Measurements from ENCODE around the gene RFTN2. TPM values are rescaled to one million over a fixed set of nuclear protein-coding genes. Genes with fewer than 3 reads are reported as not detected.
A peak's percentile ranks its signal among the peaks of the same experiment; 100 is the strongest.
"Not testable (repeated sequence)": the region's sequence is repeated elsewhere in the genome, so short reads cannot be mapped to it uniquely, and the experiment has no call there.

Gene RFTN2
- total RNA-seq, 1 donor from 2014 or later, result 9.9 TPM

DNA sequence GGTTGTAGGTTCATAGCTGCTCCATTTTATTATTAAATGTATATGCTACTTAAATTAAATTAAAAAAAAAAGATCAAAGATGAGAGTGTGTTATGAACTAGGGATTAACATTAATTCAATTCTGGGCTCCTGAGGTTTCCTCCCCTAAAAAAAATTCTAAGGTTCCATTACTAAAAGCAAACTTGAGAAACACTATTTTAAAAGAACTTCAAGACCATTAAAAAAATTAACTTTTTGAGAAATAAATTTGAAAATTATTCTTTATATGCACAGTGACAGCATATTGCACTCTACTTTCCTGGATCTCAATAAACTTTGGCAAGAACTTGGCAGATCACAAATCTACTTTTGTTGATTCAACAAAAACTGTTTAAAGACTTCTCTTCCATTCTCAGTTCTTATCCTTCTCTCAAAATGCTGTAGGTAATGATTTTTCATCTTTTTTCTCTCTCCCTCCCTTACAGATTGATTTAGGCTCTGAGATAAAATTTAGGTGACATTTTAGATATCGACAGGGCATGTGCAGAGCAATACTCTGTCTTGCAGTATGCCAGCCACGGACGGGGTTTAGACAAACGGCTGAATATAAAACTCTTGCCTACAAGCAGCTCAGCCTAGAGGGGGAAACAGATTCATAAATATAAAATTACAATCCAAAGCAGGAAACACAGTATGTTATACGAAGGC, 29.2 kb upstream of the RFTN2 start:
- TF ChIP-seq, protein P1, sequence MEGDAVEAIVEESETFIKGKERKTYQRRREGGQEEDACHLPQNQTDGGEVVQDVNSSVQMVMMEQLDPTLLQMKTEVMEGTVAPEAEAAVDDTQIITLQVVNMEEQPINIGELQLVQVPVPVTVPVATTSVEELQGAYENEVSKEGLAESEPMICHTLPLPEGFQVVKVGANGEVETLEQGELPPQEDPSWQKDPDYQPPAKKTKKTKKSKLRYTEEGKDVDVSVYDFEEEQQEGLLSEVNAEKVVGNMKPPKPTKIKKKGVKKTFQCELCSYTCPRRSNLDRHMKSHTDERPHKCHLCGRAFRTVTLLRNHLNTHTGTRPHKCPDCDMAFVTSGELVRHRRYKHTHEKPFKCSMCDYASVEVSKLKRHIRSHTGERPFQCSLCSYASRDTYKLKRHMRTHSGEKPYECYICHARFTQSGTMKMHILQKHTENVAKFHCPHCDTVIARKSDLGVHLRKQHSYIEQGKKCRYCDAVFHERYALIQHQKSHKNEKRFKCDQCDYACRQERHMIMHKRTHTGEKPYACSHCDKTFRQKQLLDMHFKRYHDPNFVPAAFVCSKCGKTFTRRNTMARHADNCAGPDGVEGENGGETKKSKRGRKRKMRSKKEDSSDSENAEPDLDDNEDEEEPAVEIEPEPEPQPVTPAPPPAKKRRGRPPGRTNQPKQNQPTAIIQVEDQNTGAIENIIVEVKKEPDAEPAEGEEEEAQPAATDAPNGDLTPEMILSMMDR (IDR thresholded peaks at IDR 0.05; ENCODE audit: unreplicated experiment), result no peak

DNA sequence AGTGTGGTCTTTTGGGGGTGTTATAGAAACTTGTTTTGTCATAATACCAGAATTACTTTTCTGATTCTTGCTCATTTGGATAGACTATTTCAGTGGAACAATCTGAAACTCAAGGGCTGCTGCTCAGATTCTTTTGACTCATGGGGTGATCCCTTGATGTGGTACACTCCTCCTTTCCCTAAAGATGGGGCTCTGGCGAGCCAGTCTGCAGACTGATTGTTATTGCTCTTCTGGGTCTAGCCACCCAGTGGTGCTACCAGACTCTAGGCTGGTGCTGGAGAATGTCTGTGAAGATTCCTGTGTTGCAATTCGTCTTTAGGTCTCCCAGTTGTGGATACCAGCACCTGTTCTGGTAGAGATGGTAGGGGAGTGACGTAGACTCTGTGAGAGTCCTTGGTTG, 25.6 kb upstream of the RFTN2 start:
- no peak overlapping the region for H3K4me3 Mint-ChIP-seq
- TF ChIP-seq, protein P1 (IDR thresholded peaks at IDR 0.05; ENCODE audit: unreplicated experiment), result no peak
- peaks cover 2% of the 10 kb centered on the region for H3K36me3 Mint-ChIP-seq
- H3K4me1 Mint-ChIP-seq, result peaks cover 6% of the 10 kb centered on the region
- peaks cover 3% of the 10 kb centered on the region for H3K27me3 Mint-ChIP-seq (ENCODE audit: low read depth)
- peaks cover 7% of the 10 kb centered on the region for H3K9me3 Mint-ChIP-seq
- H3K27ac Mint-ChIP-seq, result no peak overlapping the region
- DNase-seq (ENCODE audit: low spot score in 2 of 2, unreplicated experiment in 2 of 2), result no peak

More for the DNA sequence above, 29.2 kb upstream of the RFTN2 start:
- Mint-ChIP-seq H3K27ac (peak overlapping the region; percentile 82), H3K27me3 (ENCODE audit: low read depth) (peaks cover 3% of the 10 kb centered on the region), H3K4me3 (peak overlapping the region; percentile 83), H3K9me3 (no peaks in the 10 kb centered on the region), H3K4me1 (peaks cover 30% of the 10 kb centered on the region), H3K36me3 (no peaks in the 10 kb centered on the region)
- no peak for DNase-seq (ENCODE audit: low spot score in 2 of 2, unreplicated experiment in 2 of 2)

DNA sequence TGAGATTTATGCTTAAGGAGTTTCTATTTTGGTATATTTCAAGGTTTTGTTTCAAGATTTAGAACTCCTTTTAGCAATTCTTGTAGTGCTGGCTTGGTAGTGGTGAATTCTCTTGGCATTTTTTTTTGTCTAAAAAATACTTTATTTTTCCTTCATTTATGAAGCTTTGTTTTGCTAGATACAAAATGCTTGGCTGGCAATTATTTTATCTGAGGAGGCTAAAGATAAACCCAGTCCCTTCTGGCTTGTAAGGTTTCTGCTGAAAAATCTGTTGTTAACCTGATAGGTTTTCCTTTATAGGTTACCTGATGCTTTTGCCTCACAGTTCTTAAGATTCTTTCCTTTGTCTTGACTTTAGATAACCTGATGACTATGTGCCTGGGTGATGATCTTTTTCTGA, 24.3 kb upstream of the RFTN2 start:
- not testable (repeated sequence) for H3K4me3 Mint-ChIP-seq; H3K36me3 Mint-ChIP-seq; H3K27me3 Mint-ChIP-seq (ENCODE audit: low read depth); DNase-seq (ENCODE audit: low spot score in 2 of 2, unreplicated experiment in 2 of 2); H3K4me1 Mint-ChIP-seq; H3K27ac Mint-ChIP-seq
- H3K9me3 Mint-ChIP-seq, result peaks cover 12% of the 10 kb centered on the region

DNA sequence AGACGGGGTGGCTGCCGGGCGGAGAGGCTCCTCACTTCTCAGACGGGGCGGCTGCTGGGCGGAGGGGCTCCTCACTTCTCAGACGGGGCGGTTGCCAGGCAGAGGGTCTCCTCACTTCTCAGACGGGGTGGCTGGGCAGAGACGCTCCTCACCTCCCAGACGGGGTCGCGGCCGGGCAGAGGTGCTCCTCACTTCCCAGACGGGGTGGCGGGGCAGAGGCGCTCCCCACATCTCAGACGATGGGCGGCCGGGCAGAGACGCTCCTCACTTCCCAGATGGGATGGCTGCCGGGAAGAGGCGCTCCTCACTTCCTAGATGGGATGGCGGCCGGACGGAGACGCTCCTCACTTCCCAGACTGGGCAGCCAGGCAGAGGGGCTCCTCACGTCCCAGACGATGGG, 21.2 kb upstream of the RFTN2 start:
- DNase-seq (ENCODE audit: low spot score in 2 of 2, unreplicated experiment in 2 of 2); H3K4me1 Mint-ChIP-seq; H3K27me3 Mint-ChIP-seq (ENCODE audit: low read depth); H3K27ac Mint-ChIP-seq; H3K4me3 Mint-ChIP-seq; H3K36me3 Mint-ChIP-seq: not testable (repeated sequence)
- peaks cover 20% of the 10 kb centered on the region for H3K9me3 Mint-ChIP-seq

DNA sequence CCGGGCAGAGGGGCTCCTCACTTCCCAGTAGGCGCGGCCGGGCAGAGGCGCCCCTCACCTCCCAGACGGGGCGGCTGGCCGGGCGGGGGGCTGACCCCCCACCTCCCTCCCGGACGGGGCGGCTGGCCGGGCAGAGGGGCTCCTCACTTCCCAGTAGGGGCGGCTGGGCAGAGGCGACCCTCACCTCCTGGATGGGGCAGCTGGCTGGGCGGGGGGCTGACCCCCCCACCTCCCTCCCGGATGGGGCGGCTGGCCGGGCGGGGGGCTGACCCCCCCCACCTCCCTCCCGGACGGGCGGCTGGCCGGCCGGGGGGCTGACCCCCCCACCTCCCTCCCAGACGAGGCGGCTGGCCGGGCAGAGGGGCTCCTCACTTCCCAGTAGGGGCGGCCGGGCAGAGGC, 20.6 kb upstream of the RFTN2 start:
- DNase-seq (ENCODE audit: low spot score in 2 of 2, unreplicated experiment in 2 of 2); H3K27me3 Mint-ChIP-seq (ENCODE audit: low read depth); H3K4me1 Mint-ChIP-seq; H3K4me3 Mint-ChIP-seq; H3K36me3 Mint-ChIP-seq; H3K27ac Mint-ChIP-seq: not testable (repeated sequence)
- H3K9me3 Mint-ChIP-seq, result peaks cover 20% of the 10 kb centered on the region

DNA sequence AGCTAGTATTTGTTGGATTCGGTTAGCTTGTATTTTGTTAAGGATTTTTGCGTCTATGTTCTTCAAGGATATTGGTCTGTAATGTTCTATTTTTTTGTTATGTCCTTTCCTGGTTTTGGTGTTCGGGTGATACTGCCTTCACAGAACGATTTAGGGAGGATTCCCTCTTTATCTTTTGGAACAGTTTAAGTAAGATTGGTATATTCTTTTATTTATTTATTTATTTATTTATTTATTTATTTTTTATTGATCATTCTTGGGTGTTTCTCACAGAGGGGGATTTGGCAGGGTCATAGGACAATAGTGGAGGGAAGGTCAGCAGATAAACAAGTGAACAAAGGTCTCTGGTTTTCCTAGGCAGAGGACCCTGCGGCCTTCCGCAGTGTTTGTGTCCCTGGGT, 19.8 kb upstream of the RFTN2 start:
- not testable (repeated sequence) for DNase-seq (ENCODE audit: low spot score in 2 of 2, unreplicated experiment in 2 of 2); H3K27me3 Mint-ChIP-seq (ENCODE audit: low read depth); H3K4me3 Mint-ChIP-seq; H3K27ac Mint-ChIP-seq; H3K36me3 Mint-ChIP-seq; H3K4me1 Mint-ChIP-seq
- peaks cover 20% of the 10 kb centered on the region for H3K9me3 Mint-ChIP-seq

DNA sequence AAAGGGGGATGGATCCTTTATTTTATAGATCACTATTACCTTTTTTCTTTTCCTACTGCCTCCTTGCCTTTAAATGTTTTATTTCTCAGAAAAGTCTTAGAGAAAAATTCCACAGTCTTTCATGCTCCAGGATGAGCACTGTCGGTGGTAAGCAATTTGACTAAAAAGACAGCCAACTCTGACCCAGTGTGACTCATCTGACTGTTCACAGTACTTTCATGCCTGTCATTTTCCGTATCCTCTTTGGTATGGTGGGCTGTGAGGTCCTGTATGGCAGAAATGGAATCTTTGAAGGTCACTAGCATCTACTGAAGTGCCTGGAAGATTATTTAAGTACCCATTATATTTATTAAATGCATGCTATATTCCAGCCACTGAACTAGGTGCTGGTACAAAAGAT, 2.1 kb upstream of the RFTN2 start:
- TF ChIP-seq, protein P1 (IDR thresholded peaks at IDR 0.05; ENCODE audit: unreplicated experiment), result no peak
- Mint-ChIP-seq H3K36me3 (no peaks in the 10 kb centered on the region), H3K4me1 (peaks cover 6% of the 10 kb centered on the region), H3K27me3 (ENCODE audit: low read depth) (no peaks in the 10 kb centered on the region), H3K9me3 (no peaks in the 10 kb centered on the region), H3K4me3 (no peak overlapping the region), H3K27ac (no peak overlapping the region)
- DNase-seq (ENCODE audit: low spot score in 2 of 2, unreplicated experiment in 2 of 2), result no peak

DNA sequence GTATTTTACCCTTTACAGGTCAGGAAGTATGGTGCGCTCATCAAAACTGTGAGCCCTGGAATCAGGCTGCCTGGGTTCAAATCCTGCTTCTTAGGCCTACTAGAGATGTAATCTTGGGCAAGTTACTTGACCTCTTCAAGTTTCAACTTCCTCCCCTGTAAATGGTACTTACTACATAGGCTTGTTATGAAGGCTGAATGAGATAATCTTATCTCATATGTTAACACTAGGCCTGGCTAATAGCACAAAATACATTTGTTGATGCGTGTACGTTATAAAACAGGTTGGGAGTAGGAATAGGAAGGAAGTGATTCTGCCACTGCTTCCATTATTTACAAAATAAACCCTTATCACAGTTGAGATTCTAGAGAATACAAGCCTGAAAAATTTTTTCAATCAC, 1.7 kb upstream of the RFTN2 start:
- H3K4me1 Mint-ChIP-seq, result peaks cover 6% of the 10 kb centered on the region
- no peaks in the 10 kb centered on the region for H3K36me3 Mint-ChIP-seq
- no peak overlapping the region for H3K4me3 Mint-ChIP-seq
- DNase-seq (ENCODE audit: low spot score in 2 of 2, unreplicated experiment in 2 of 2), result no peak
- TF ChIP-seq, protein P1 (IDR thresholded peaks at IDR 0.05; ENCODE audit: unreplicated experiment), result no peak
- H3K27me3 Mint-ChIP-seq (ENCODE audit: low read depth), result no peaks in the 10 kb centered on the region
- H3K27ac Mint-ChIP-seq, result no peak overlapping the region
- H3K9me3 Mint-ChIP-seq, result no peaks in the 10 kb centered on the region
